Neuron (in vitro differentiated cells): Measurements from ENCODE around the gene PUS7.
"Not testable (repeated sequence)": the region's sequence is repeated elsewhere in the genome, so short reads cannot be mapped to it uniquely, and the experiment has no call there.

Experiments used
- H2AFZ ChIP-seq: one replicate; pipeline ENCODE4 v1.6.1; 2013; ENCODE audit warnings: low read depth, mild to moderate bottlenecking, inconsistent platforms, low read length, moderate library complexity
- H3K27me3 ChIP-seq: one replicate; pipeline ENCODE4 v1.6.1; 2013; ENCODE audit warnings: low read length; ENCODE audit not compliant: insufficient read depth
- H3K36me3 ChIP-seq: one replicate; pipeline ENCODE4 v1.6.1; 2013; ENCODE audit warnings: low read length; ENCODE audit not compliant: insufficient read depth
- H3K4me1 ChIP-seq: one replicate; pipeline ENCODE4 v1.6.1; 2013; ENCODE audit warnings: low read length; ENCODE audit not compliant: insufficient read depth
- H3K4me3 ChIP-seq: 2 replicates; pipeline ENCODE4 v1.5.1; 2013; ENCODE audit warnings: mild to moderate bottlenecking, low read length, moderate library complexity
- H3K9me3 ChIP-seq: one replicate; pipeline ENCODE4 v1.6.1; 2013; ENCODE audit warnings: low read length

Gene PUS7, protein sequence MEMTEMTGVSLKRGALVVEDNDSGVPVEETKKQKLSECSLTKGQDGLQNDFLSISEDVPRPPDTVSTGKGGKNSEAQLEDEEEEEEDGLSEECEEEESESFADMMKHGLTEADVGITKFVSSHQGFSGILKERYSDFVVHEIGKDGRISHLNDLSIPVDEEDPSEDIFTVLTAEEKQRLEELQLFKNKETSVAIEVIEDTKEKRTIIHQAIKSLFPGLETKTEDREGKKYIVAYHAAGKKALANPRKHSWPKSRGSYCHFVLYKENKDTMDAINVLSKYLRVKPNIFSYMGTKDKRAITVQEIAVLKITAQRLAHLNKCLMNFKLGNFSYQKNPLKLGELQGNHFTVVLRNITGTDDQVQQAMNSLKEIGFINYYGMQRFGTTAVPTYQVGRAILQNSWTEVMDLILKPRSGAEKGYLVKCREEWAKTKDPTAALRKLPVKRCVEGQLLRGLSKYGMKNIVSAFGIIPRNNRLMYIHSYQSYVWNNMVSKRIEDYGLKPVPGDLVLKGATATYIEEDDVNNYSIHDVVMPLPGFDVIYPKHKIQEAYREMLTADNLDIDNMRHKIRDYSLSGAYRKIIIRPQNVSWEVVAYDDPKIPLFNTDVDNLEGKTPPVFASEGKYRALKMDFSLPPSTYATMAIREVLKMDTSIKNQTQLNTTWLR

DNA sequence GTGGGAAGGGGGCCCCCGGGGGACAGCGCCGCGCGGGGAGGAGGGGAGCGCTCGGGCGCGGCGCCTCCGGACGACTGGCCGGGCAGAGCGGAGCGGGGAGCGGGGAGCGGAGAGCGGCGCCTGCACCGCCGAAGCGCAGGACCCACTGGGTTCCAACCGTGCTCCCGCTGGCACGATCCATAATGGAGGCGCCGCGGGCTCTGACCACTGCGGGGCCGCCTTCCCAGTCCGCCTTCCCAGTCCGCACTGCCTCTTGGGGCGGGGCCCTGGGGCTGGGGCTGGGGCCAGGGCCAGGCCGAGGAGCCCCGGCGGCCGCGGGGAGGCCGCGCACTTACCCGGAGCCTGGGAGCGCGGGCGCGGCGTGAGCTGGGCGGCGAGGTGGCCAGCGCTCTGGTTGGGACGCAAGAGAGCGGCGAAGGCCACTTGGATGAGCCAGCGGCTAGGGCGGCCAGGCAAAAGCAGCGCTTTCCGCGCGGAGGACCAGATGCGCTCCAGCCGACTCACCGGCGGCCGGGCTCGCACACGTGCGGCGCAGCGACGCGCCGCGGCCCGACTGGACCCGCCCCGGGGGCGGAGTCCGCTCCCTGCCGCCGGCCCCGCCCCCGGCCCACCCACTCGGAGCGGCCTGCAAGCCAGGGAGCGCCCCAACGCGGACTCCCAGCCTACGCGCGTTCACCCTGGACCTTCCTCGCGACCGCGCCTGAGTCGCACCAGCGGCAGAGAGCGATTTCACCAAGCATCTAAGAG lies at the start of gene PUS7:
Gene PUS7, minus strand, starts transcription at position 555 of the 747 bp plus-strand sequence. CDS start 13,759 bp downstream, outside the sequence.
- Histone ChIP-seq H3K27me3 (no peaks in the 10 kb centered on the region), H3K4me3 (peak within 1 kb of the TSS; percentile 59), H3K36me3 (peaks cover 8% of the 10 kb centered on the region), H2AFZ (peak within 1 kb of the TSS; percentile 92), H3K4me1 (peaks cover 8% of the 10 kb centered on the region), H3K9me3 (peaks cover 2% of the 10 kb centered on the region)

DNA sequence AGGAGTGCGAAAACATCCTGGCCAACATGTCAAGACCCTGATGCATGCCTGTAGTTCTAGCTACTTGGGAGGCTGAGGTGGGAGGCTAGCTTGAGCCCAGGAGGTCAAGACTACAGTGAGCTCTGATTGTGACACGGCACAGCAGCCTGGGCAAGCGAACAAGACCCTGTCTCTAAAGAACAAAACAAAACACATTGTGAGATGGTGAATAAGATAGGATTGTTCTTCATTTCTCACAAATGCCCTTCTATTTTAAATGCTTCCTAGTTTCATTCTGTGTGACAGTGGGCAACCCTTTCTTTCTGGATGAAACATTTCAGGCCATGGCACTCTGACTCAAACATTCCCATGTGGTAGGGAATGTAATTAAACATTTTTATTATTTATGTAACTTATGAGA lies 45.8 kb upstream of the PUS7 start:
- Histone ChIP-seq H3K9me3 (no peaks in the 10 kb centered on the region), H3K36me3 (peaks cover 42% of the 10 kb centered on the region), H3K27me3 (no peaks in the 10 kb centered on the region), H3K4me3 (no peak overlapping the region), H3K4me1 (no peaks in the 10 kb centered on the region), H2AFZ (no peak overlapping the region)

DNA sequence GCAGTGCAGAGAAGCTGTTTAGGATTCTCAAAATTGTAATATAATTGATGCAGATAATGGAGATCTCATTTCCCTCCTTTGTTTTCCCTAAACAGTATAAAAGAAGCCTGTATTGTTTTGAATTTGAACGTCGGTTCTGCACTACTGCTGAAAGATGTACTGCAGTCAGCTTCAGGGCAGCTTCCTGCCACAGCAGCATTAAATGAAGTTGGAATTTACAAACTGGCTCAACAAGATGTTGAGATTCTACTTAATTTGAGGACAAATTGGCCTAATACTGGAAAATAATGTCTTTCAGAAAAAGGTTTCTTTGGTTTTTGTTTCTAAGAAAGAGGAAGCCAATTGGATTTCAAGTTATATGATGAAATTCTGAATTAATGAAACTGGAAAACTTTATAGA lies 45.0 kb upstream of the PUS7 start:
- H2AFZ ChIP-seq: no peak overlapping the region
- H3K4me3 ChIP-seq: no peak overlapping the region
- no peaks in the 10 kb centered on the region for H3K4me1 ChIP-seq
- no peaks in the 10 kb centered on the region for H3K27me3 ChIP-seq
- peaks cover 49% of the 10 kb centered on the region for H3K36me3 ChIP-seq
- H3K9me3 ChIP-seq: no peaks in the 10 kb centered on the region

DNA sequence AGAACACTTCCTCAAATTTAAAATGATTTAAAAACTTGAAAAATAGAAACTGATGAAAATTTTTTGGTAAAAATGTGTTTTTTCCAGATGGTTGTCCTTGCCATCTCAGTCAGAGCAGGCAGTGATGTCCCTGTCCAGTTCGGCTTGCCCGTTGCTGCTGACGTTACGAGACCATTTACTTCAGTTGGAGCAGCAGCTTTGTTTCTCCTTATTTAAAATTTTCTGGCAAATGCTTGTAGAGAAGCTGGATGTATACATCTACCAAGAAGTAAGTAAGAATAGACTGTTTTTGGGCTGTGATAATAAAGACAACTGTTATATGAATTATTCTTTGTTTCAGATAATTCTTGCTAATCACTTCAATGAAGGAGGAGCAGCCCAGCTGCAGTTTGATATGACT lies 43.1 kb upstream of the PUS7 start:
- H3K4me1 ChIP-seq: no peaks in the 10 kb centered on the region
- no peaks in the 10 kb centered on the region for H3K9me3 ChIP-seq
- no peaks in the 10 kb centered on the region for H3K27me3 ChIP-seq
- H3K4me3 ChIP-seq: no peak overlapping the region
- no peak overlapping the region for H2AFZ ChIP-seq
- H3K36me3 ChIP-seq: peaks cover 56% of the 10 kb centered on the region

DNA sequence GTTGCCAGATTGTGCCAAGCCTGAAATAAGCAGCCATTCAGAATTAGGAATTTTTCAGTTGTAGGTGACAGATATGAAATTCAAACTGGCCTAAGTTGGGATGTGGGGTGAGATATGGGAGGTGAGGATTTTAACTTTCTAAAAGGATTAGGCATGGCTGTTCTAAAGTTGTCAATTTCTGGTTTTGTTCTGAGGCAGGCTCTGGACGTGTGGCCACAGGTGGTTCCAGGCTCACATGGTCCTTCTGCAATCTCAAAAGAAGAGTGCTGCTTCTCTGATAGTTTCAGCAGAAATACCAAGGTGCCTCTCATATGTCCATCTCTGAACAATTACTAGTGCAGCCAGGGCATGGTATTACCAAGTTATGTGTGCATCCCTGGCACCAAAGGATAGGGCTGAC lies 37.9 kb upstream of the PUS7 start:
- H3K9me3 ChIP-seq: no peaks in the 10 kb centered on the region
- peaks cover 46% of the 10 kb centered on the region for H3K36me3 ChIP-seq
- no peaks in the 10 kb centered on the region for H3K4me1 ChIP-seq
- no peaks in the 10 kb centered on the region for H3K27me3 ChIP-seq
- H2AFZ ChIP-seq: no peak overlapping the region
- no peak overlapping the region for H3K4me3 ChIP-seq

DNA sequence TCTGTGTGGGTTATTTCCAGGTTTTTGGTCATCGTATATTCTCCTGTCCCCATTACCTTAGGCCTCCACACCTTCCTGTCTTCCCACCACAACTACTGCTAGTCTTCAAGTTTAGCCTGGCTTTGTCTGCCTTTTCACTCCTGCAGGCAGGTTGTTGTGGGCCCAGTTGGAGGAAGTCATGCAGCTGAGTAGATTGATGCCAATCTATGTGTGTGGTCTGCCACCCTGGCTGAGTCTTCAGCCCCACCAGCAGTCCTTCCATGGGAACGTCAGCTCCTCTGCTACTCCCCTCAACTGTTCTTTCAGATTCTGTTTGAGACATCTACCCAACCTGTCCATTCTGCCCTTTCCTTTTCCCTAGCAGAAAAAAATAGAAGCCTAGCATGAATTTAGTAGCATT lies 16.3 kb upstream of the PUS7 start:
- Histone ChIP-seq H3K36me3 (peaks cover 58% of the 10 kb centered on the region), H3K4me1 (peaks cover 4% of the 10 kb centered on the region)

DNA sequence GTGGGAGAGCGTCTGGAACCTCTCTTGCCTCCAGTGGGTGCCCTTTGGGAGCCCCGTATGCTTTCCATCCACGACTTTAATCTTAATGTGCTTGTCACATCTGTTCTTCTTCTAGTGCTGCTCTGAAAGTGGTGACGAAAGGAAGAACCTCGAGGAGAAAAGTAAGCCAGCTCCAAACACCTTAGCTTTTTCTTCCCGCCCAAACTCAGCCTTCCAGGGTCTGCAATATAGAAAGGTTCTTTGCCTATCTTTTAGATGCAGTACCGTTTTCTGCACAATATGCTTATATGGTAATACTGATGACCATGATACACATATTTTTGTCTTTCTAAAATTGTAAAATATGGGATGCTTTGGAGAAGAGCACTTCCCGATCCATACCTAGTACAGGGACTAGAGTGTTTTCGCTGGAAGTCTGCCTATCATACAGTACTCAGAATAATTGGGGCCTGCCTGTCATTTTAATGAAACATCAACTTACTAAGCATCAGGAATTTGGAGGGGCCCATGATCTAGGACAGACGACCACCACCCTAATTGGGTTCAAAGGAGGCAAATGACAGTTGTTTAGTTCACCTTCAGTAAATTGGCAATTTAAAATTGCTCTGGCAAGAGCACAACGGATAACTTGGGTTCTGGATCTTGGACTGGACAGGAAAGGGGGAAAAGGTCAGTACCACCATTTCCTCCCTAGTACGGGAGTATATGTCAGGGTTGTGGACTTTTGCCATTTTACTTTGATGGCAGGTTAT lies 10.8 kb upstream of the PUS7 start:
- Histone ChIP-seq H2AFZ (peak overlapping the region; percentile 36), H3K4me1 (peaks cover 13% of the 10 kb centered on the region), H3K4me3 (peak overlapping the region; percentile 83), H3K27me3 (no peaks in the 10 kb centered on the region), H3K9me3 (no peaks in the 10 kb centered on the region), H3K36me3 (peaks cover 19% of the 10 kb centered on the region)

More for the DNA sequence above, 16.3 kb upstream of the PUS7 start:
- H3K9me3 ChIP-seq: no peaks in the 10 kb centered on the region
- no peaks in the 10 kb centered on the region for H3K27me3 ChIP-seq
- H2AFZ ChIP-seq: no peak overlapping the region
- no peak overlapping the region for H3K4me3 ChIP-seq

DNA sequence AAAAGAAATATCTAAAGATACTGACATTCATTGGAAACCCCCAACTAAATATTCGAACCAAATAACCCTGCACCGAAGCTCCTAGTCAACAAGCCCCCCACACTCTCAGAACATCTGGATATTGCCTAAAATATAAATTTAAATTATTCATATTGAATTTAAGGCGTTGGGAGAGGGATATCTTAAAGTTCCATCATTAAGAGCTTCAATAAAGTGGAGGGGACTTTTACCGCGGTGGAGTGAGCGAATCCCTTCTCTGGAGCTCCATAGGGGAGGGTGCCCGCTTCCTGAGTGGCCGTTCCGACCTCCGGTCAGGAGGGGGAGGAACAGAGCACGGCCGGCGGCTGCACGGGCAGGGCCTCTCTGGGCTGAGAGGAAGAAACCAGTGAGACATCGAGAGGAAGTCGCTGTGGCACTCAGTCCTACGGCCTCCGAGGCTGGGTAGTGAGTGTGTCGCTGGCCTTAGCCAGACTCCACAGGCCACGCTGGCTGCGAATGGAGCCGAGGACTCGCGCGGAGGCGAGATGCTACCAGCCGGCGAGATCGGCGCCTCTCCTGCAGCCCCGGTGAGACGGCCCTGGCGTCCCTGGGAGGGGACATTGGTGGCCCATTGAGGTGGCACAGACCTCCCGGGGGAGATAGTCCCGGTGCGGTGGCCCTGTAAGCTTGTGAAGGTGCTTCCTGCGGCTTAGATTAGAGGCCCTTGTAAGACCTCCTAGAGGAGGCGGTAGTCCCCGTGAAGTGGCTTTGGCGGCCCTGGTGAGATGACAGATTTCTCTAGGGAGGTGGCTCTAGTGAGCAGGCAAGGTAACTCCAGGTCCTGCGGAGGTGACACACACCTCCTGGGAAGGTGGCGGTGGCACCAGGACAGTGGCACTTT lies 10.0 kb upstream of the PUS7 start, which contains the start of gene RINT1:
Gene RINT1, plus strand, starts transcription at position 410 of the 880 bp plus-strand sequence. Its CDS starts 115 bp downstream, at position 525.
- Histone ChIP-seq H3K9me3 (no peaks in the 10 kb centered on the region), H3K36me3 (peaks cover 10% of the 10 kb centered on the region), H2AFZ (peak within 1 kb of the TSS; percentile 92), H3K4me1 (peaks cover 13% of the 10 kb centered on the region), H3K4me3 (peak within 1 kb of the TSS; percentile 83), H3K27me3 (no peaks in the 10 kb centered on the region)

DNA sequence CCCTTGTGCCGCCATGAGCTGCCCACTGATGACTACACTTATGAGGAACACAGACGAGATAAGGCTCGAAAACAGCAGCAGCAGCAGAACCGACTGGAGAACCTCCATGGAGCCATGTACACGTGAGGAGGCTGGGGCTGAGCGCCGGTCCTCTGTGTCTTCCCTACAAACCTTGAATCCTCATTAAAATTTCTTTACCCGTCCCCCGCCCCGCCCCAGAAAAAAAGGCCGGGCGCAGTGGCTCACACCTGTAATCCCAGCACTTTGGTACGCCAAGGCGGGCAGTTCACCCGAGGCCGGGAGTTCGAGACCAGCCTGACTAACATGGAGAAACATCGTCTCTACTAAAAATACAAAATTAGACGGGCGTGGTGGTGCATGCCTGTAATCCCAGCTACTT lies 8.5 kb upstream of the PUS7 start:
- no peaks in the 10 kb centered on the region for H3K9me3 ChIP-seq
- peaks cover 13% of the 10 kb centered on the region for H3K4me1 ChIP-seq
- no peak overlapping the region for H3K4me3 ChIP-seq
- H2AFZ ChIP-seq: no peak overlapping the region
- H3K27me3 ChIP-seq: no peaks in the 10 kb centered on the region
- no peaks in the 10 kb centered on the region for H3K36me3 ChIP-seq

DNA sequence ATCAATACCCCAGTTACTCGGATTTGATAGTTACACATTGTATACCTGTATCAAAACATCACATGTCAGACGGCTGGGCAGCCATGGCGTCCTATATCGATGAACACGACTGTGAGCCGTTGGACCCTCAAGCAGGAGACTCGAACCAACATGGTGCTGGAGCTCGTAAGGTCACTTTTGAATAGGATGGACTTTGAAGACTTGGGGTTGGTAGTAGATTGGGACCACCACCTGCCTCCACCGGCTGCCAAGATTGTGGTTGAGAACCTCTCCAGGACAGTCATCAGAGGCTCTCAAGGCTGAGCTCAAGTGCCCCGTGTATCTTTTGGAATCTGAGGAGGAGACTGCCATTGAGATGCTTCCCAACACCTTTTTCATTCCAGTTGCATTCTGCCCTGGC lies 8.1 kb upstream of the PUS7 start:
- Histone ChIP-seq H2AFZ (no peak overlapping the region), H3K4me3 (no peak overlapping the region), H3K36me3 (no peaks in the 10 kb centered on the region), H3K9me3 (no peaks in the 10 kb centered on the region), H3K27me3 (no peaks in the 10 kb centered on the region), H3K4me1 (peaks cover 13% of the 10 kb centered on the region)

DNA sequence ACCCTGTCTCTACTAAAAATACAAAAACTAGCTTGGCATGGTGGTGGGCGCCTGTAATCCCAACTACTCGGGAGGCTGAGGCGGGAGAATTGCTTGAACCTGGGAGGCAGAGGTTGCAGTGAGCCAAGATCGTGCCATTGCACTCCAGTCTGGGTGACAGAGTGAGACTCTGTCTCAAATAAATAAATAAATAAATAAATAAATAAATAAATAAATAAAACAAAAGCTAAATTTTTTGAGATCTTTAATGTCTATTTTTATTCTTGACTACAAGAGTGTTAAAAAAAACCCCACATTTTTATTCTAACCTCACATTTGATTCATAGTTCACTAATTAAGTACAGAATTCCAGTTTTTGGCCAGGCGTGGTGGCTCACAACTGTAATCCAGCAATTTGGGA lies 5.7 kb upstream of the PUS7 start:
- H3K4me3 ChIP-seq, H3K4me1 ChIP-seq, H3K36me3 ChIP-seq, H2AFZ ChIP-seq, H3K9me3 ChIP-seq, H3K27me3 ChIP-seq: not testable (repeated sequence)

DNA sequence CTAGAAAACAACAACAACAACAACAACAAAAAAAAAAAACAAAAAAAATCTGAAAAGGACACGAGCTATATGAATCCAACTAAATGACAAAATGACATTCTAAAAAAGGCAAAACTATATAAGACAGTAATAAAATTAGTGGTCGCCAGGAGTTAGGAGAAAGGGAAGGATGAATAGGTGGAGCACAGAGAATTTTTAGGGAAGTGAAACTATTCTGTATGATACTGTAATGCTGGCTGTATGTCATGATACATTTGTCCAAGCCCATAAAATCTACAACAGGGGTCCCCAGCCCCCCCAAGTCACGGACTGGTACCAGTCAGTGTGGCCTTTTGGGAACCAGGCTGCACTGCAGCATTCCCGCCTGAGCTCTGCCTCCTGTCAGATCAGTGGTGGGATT lies 2.8 kb upstream of the PUS7 start:
- H3K36me3 ChIP-seq: no peaks in the 10 kb centered on the region
- no peaks in the 10 kb centered on the region for H3K27me3 ChIP-seq
- no peak overlapping the region for H2AFZ ChIP-seq
- peaks cover 8% of the 10 kb centered on the region for H3K4me1 ChIP-seq
- no peaks in the 10 kb centered on the region for H3K9me3 ChIP-seq
- no peak overlapping the region for H3K4me3 ChIP-seq
